GM12878 (cell line): ENCODE data around the gene FLT1. TPM values are rescaled to one million over a fixed set of nuclear protein-coding genes. Genes with fewer than 3 reads are reported as not detected.

Experiments used
- ATAC-seq: fragments of 200-7000 bp; cut with Tn5 transposase; 3 replicates; pipeline ENCODE4 v1.9.1; 2020; ENCODE audit warnings: mild to moderate bottlenecking, moderate library complexity
- BruUV-seq: library from RNA; stranded (reverse); fragments of 400-500 nt; replicated peaks from 2 replicates; lab custom pipeline; 2021; lab: Mats Ljungman, UMichigan
- CTCF ChIA-PET: fragments of 300-600 bp; sonication (Branson Sonifier 250); formaldehyde crosslinking; extraction: SDS; loops from one replicate; lab custom pipeline; 2021; ENCODE audit warnings: inconsistent platforms; lab: Yijun Ruan, JAX
- POLR2A ChIA-PET: fragments of 350-600 bp; formaldehyde crosslinking; extraction: SDS; loops from one replicate; lab custom pipeline; 2021; ENCODE audit warnings: inconsistent platforms; lab: Charles Lee
- RAD21 ChIA-PET: fragments of 300-600 bp; sonication (Branson Sonifier 250); formaldehyde crosslinking; loops from one replicate; lab custom pipeline; 2023; ENCODE audit warnings: antibody characterized with exemption; ENCODE audit not compliant: unreplicated experiment; lab: Charles Lee
- SMC1A ChIA-PET: fragments of 300-600 bp; sonication (Branson Sonifier 250); formaldehyde crosslinking; loops from one replicate; lab custom pipeline; 2023; ENCODE audit not compliant: unreplicated experiment, uncharacterized antibody; lab: Charles Lee
- DNase-seq: peaks from one replicate; pipeline ENCODE4 v3.0.0-alpha.2; 2011; ENCODE audit warnings: low read depth, low spot score
- FAIRE-seq: peaks from 3 replicates; lab custom pipeline; 2011; peaks lifted over from hg19 to GRCh38; lab: Jason Lieb, UNC
- H2AFZ ChIP-seq: 2 replicates; pipeline ENCODE4 v1.6.0; 2011; ENCODE audit warnings: low read depth, low read length, control low read depth; ENCODE audit not compliant: control insufficient read depth
- H3K27ac ChIP-seq: 2 replicates; pipeline ENCODE4 v1.5.1; 2011; ENCODE audit warnings: control low read depth; ENCODE audit not compliant: control insufficient read depth, insufficient read depth
- H3K27me3 ChIP-seq, 2 experiments: replicated peaks in 1 of 2; 2 replicates each; pipeline versions ENCODE4 v1.6.0 to v1.6.1; 2011; ENCODE audit warnings: low read length in 1 of 2; ENCODE audit not compliant: control insufficient read depth in 2 of 2, insufficient read depth in 2 of 2
- H3K36me3 ChIP-seq, 2 experiments: 2 replicates each; pipeline ENCODE4 v1.5.1; 2011; ENCODE audit warnings: low read length in 1 of 2; ENCODE audit not compliant: control insufficient read depth in 2 of 2, insufficient read depth in 2 of 2
- H3K4me1 ChIP-seq: 2 replicates; pipeline ENCODE4 v1.6.1; 2011; ENCODE audit warnings: mild to moderate bottlenecking, low read length, moderate library complexity, mixed read lengths; ENCODE audit not compliant: control insufficient read depth, insufficient read depth
- H3K4me2 ChIP-seq: 2 replicates; pipeline ENCODE4 v1.6.0; 2011; ENCODE audit warnings: control low read depth; ENCODE audit not compliant: control insufficient read depth, insufficient read depth
- H3K4me3 ChIP-seq: fragments of 200-600 bp; sonication (generic); 2 replicates; pipeline ENCODE4 v1.5.1; 2016
- H3K79me2 ChIP-seq: 2 replicates; pipeline ENCODE4 v1.6.0; 2011; ENCODE audit warnings: low read length; ENCODE audit not compliant: control insufficient read depth, insufficient read depth
- H3K9ac ChIP-seq: 2 replicates; pipeline ENCODE4 v1.8.0; 2011; ENCODE audit warnings: low read length, control low read depth, mixed read lengths; ENCODE audit not compliant: control insufficient read depth, insufficient read depth
- H3K9me3 ChIP-seq: replicated peaks from 3 replicates; pipeline ENCODE4 v1.5.1; 2011; ENCODE audit warnings: mild to moderate bottlenecking, low read length; ENCODE audit not compliant: control insufficient read depth, insufficient read depth
- H4K20me1 ChIP-seq: 2 replicates; pipeline ENCODE4 v1.6.0; 2011; ENCODE audit not compliant: control insufficient read depth, insufficient read depth
- BCLAF1 ChIP-seq: fragments of 450-650 bp; IDR thresholded peaks from 2 replicates; pipeline ENCODE4 v1.6.1; 2017; ENCODE audit warnings: antibody characterized with exemption, mild to moderate bottlenecking, moderate library complexity
- BHLHE40 ChIP-seq, 2 experiments: fragments of 450-650 bp in 1 of 2; IDR thresholded peaks; 2 replicates each; pipeline ENCODE4 v1.6.1; 2011 to 2017; ENCODE audit warnings: low read depth in 2 of 2, borderline replicate concordance in 1 of 2, improper control_type of control experiment in 1 of 2, low read length in 1 of 2, mild to moderate bottlenecking in 1 of 2
- DPF2 ChIP-seq: fragments of 450-650 bp; IDR thresholded peaks from 2 replicates; pipeline ENCODE4 v1.6.1; 2017; ENCODE audit warnings: mild to moderate bottlenecking
- ETV6 ChIP-seq, 2 experiments: fragments of 450-650 bp in 1 of 2; IDR thresholded peaks in 1 of 2; conservative IDR thresholded peaks in 1 of 2; 2 replicates each; pipeline ENCODE4 v1.6.1; 2014; ENCODE audit warnings: antibody characterized with exemption in 1 of 2, borderline replicate concordance in 1 of 2, low read depth in 1 of 2, mild to moderate bottlenecking in 1 of 2, moderate library complexity in 1 of 2
- GATAD2B ChIP-seq: fragments of 450-650 bp; conservative IDR thresholded peaks from 2 replicates; pipeline ENCODE4 v1.6.1; 2017; ENCODE audit warnings: low read depth, mild to moderate bottlenecking, moderate library complexity
- KLF5 ChIP-seq: fragments of 450-650 bp; IDR thresholded peaks from 2 replicates; pipeline ENCODE4 v1.6.1; 2014; ENCODE audit warnings: mild to moderate bottlenecking; ENCODE audit not compliant: partially characterized antibody
- MXI1 ChIP-seq: fragments of 150-350 bp; IDR thresholded peaks from 2 replicates; pipeline ENCODE4 v1.6.1; 2011; ENCODE audit warnings: low read depth, mild to moderate bottlenecking, inconsistent platforms, low read length, improper control_type of control experiment
- MYC ChIP-seq: IDR thresholded peaks from 2 replicates; pipeline ENCODE4 v1.6.1; 2011; ENCODE audit warnings: mild to moderate bottlenecking, low read length, moderate library complexity, inconsistent platforms; ENCODE audit not compliant: insufficient read depth, insufficient replicate concordance, insufficient read length, severe bottlenecking
- TCF3 ChIP-seq: IDR thresholded peaks from 2 replicates; pipeline ENCODE4 v1.6.1; 2012; ENCODE audit warnings: low read depth, mild to moderate bottlenecking, low read length, borderline replicate concordance; ENCODE audit not compliant: insufficient read depth
- WGBS: methylation state at CpG from one replicate; pipeline ENCODE4 v1.1.6; 2016; ENCODE audit warnings: low lambda C conversion rate; ENCODE audit not compliant: insufficient replicate concordance, insufficient coverage; ENCODE audit errors: missing lambda C conversion rate; 5-methylcytosine and 5-hydroxymethylcytosine counted together
- in situ Hi-C: fragments of 300-500 bp; cut with MboI; formaldehyde crosslinking; loops from 9 replicates; pipeline ENCODE4 v1.14.3; 2018; ENCODE audit warnings: mixed read lengths
- intact Hi-C: fragments of 100-400 bp; cut with micrococcal nuclease; formaldehyde crosslinking; loops from one replicate; pipeline ENCODE4 v1.14.2; 2022; ENCODE audit not compliant: unreplicated experiment
- polyA plus RNA-seq, 11 experiments: library from polyadenylated mRNA; depleted of rRNA in 4 of 11; unstranded in 6 of 11; stranded (reverse) in 5 of 11; fragments of >200 nt; fragmentation: Nextera tagmentation in 4 of 11; fragmentation: Illumina TruSeq in 1 of 11; extraction: Ambion mirVana in 4 of 11; extraction: Trizol in 1 of 11; gene quantifications; 1 replicate in 1 of 11; 2 replicates in 10 of 11; pipeline versions ENCODE4 v1.2.1 to v1.2.3, GENCODE V29; 2011 to 2016; ENCODE audit warnings: inconsistent platforms in 2 of 11, missing spikeins in 2 of 11, low read depth in 1 of 11
- total RNA-seq, 4 experiments: library from RNA; depleted of rRNA in 3 of 4; stranded (reverse); fragments of >200 nt in 3 of 4; fragmentation: Illumina TruSeq in 1 of 4; extraction: Trizol in 1 of 4; gene quantifications; 2 replicates each; pipeline versions ENCODE4 v1.2.1 to v1.2.3, GENCODE V29; 2013 to 2021

FLT1 gene
- total and polyA plus RNA-seq, 10 of the 15 experiments (the other 5 are each of a cell fraction or from before 2014, with no cell fraction given): 0.55 to 5.6 (median 0.84) TPM

DNA sequence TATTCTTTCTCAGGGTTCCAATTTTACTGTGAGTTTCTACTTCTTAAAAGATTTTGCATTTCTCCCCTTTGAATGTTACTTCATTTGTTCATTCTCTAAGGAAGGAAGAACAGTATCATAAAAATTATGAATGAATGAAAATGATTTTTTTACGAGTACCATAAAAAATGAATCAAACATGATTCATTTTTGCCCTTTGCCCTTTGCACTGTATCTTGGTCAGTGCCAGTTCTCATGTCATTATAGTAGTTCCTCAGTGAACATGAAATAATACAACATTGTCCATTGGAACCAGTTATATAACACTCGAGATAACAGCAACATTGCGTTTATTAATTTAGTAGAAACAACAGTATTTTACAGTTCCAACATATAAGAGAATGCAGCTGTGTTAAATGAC lies 28.8 kb downstream of the FLT1 start:
- no TSS peak for BruUV-seq
- H3K27ac ChIP-seq: no peak overlapping the region
- intact Hi-C loops: no loop called here
- H3K4me1 ChIP-seq: no peaks in the 10 kb centered on the region
- ATAC-seq (no peak), DNase-seq (no peak), FAIRE-seq (no peak)
- no peaks in the 10 kb centered on the region for H3K27me3 ChIP-seq
- CTCF ChIA-PET: no interaction called here
- no peak overlapping the region for H2AFZ ChIP-seq
- no peak overlapping the region for H3K9ac ChIP-seq
- SMC1A ChIA-PET: interaction anchor here (1.5 to 2.0 kb wide), 2 partner anchors 9 to 12 kb away, joined by 3 to 4 read pairs; no protein-coding TSS in a partner anchor
- TF ChIP-seq GATAD2B (no peak), DPF2 (no peak), KLF5 (no peak), TCF3 (no peak), MYC (no peak), ETV6 (conservative IDR thresholded peaks at IDR 0.05 in 1 of 2, IDR thresholded peaks at IDR 0.05 in 1 of 2; ENCODE audit: borderline replicate concordance in 1 of 2, low read depth in 1 of 2) (no peak), BHLHE40 (IDR thresholded peaks at IDR 0.05; ENCODE audit: borderline replicate concordance in 1 of 2, low read depth in 2 of 2, low read length in 1 of 2) (no peak), MXI1 (no peak), BCLAF1 (no peak)
- RAD21 ChIA-PET: no interaction called here
- POLR2A ChIA-PET: no interaction called here
- in situ Hi-C loops: no loop called here
- H3K79me2 ChIP-seq: no peaks in the 10 kb centered on the region
- no peaks in the 10 kb centered on the region for H4K20me1 ChIP-seq
- no peak overlapping the region for H3K4me3 ChIP-seq
- no peaks in the 10 kb centered on the region for H3K36me3 ChIP-seq
- H3K4me2 ChIP-seq: no peak overlapping the region
- 50% methylated on average over 3 of the region's 3 CpGs for whole genome bisulfite sequencing
- peaks cover 2% of the 10 kb centered on the region; the same call in 2 of the 3 replicates for H3K9me3 ChIP-seq
